ENCODE data around the gene PDE4B.

The PDE4B gene

GRCh38 chr1:66271904-66272254 lies 479.2 kb downstream of the PDE4B start:
- DNase-seq (ENCODE audit: insufficient read length, low spot score): no peak
- FAIRE-seq: no peak

- peak; percentile 76 for FAIRE-seq
- DNase-seq (ENCODE audit: insufficient read length, low spot score): no peak
These were observed 481.0 kb downstream of the PDE4B start for GRCh38 chr1:66273656-66274055.

GRCh38 chr1:66274634-66275033 lies 481.9 kb downstream of the PDE4B start:
- FAIRE-seq (no peak), DNase-seq (ENCODE audit: insufficient read length, low spot score) (no peak)

- FAIRE-seq: no peak
- no peak for DNase-seq (ENCODE audit: insufficient read length, low spot score)
These were observed 482.4 kb downstream of the PDE4B start for GRCh38 chr1:66275083-66275482.

- FAIRE-seq: no peak
- no peak for DNase-seq (ENCODE audit: insufficient read length, low spot score)
These were observed 482.9 kb downstream of the PDE4B start for GRCh38 chr1:66275601-66276023.

DNA sequence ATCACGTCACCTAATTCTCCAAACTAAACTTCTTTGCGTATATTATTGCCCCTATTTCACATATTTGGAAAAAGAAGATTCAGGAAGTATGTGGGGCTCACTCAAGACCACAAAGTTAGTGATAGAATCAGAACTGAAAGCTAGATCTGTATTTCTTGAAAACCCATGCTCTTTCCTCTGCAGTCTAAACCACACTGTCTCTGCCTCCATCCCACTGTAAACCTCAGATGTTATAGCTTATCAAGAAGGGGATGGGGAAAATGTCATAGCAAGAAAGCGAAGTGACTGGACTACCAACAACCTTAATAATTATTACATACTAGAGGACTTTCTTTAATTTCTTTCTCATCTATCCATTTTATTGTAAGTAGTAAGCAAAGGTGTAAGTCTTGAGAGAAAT lies 483.5 kb downstream of the PDE4B start:
- peak; percentile 29 for DNase-seq (ENCODE audit: insufficient read length, low spot score)
- FAIRE-seq: peak; percentile 95

- no peak for DNase-seq (ENCODE audit: insufficient read length, low spot score)
- FAIRE-seq: peak; percentile 90
These were observed 485.7 kb downstream of the PDE4B start for GRCh38 chr1:66278260-66279021.

GRCh38 chr1:66281808-66282207 lies 489.1 kb downstream of the PDE4B start:
- FAIRE-seq (no peak), DNase-seq (ENCODE audit: insufficient read length, low spot score) (no peak)

- FAIRE-seq (peak; percentile 99), DNase-seq (ENCODE audit: insufficient read length, low spot score) (peak; percentile 34)
These were observed 489.7 kb downstream of the PDE4B start for GRCh38 chr1:66282343-66282852.

GRCh38 chr1:66282891-66283621 lies 490.4 kb downstream of the PDE4B start:
- FAIRE-seq (no peak), DNase-seq (ENCODE audit: insufficient read length, low spot score) (no peak)

- FAIRE-seq (peak; percentile 94), DNase-seq (ENCODE audit: insufficient read length, low spot score) (no peak)
These were observed 490.9 kb downstream of the PDE4B start for GRCh38 chr1:66283622-66284041.

- DNase-seq (ENCODE audit: insufficient read length, low spot score) (no peak), FAIRE-seq (peak; percentile 59)
These were observed 492.1 kb downstream of the PDE4B start for GRCh38 chr1:66284746-66285145.

DNA sequence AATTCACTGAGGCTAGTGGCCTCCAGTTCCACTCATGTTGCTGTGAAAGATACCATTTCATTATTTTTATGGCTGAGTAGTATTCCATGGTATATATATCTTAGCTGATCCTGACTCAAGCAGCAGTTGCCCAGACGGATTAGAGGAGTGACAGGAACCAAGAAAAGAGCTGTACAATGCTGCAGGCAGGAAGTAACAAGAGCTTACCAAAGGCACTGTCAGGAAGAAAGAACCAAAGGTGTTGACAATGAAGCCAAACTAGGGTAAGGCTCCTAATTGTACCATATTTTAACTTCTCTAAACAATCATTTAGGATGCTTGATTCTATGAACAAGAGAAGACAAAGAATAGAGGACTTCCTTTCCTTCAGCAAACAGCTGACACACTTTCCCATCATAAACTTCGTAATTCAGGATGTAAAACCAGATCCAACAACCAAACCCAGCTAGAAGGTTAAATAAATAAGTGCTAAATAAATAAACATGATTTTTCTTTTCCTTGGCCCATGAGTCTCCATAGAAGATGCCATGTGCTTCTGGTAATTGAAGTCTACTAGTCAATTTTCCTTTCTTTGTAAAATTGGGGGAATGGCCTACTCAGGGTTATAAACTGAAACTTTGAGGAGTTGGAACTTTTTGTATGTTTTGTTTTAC lies 493.0 kb downstream of the PDE4B start:
- FAIRE-seq (peak; percentile 68), DNase-seq (ENCODE audit: insufficient read length, low spot score) (no peak)

- no peak for FAIRE-seq
- DNase-seq (ENCODE audit: insufficient read length, low spot score): no peak
These were observed 493.6 kb downstream of the PDE4B start for GRCh38 chr1:66286307-66286706.

DNA sequence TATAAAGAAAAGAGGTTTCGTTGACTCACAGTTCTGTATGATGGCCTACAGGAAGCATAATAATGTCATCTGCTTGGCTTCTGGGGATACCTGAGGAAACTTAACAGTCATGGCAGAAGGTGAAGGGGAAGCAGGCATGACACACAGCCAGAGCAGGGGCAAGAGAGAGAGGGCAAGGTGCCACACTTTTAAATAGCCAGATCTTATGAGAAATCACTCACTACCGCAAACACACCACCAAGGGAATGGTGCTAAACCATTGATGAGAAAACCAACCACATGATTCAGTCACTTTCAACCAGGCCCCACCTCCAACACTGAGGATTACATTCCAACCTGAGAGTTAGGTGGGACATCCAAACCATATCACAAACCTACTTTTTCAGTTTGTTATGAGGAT lies 495.4 kb downstream of the PDE4B start:
- FAIRE-seq (no peak), DNase-seq (ENCODE audit: insufficient read length, low spot score) (no peak)

- FAIRE-seq (peak; percentile 49), DNase-seq (ENCODE audit: insufficient read length, low spot score) (no peak)
These were observed 498.3 kb downstream of the PDE4B start for GRCh38 chr1:66290761-66291530.

GRCh38 chr1:66291531-66291864 lies 498.8 kb downstream of the PDE4B start:
- DNase-seq (ENCODE audit: insufficient read length, low spot score) (no peak), FAIRE-seq (peak; percentile 11)

DNA sequence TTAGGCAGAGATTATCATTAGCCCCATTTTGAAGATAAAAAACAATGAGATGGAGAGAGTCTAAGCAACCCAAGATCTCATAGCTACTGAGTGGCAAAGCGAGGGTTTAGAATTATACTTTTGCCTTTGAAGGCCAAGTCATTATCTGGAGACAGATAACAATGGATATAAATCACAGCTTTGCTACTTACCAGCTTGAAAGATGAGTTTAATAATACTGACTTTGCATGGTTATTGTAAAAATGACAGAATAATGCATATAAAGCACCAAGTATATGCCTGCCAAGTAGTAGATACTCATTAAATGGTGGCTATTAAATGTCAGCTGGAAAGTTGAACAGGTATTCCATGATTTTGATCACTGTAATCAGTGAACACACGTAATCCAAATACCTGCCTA lies 499.6 kb downstream of the PDE4B start:
- no peak for DNase-seq (ENCODE audit: insufficient read length, low spot score)
- FAIRE-seq: no peak

DNA sequence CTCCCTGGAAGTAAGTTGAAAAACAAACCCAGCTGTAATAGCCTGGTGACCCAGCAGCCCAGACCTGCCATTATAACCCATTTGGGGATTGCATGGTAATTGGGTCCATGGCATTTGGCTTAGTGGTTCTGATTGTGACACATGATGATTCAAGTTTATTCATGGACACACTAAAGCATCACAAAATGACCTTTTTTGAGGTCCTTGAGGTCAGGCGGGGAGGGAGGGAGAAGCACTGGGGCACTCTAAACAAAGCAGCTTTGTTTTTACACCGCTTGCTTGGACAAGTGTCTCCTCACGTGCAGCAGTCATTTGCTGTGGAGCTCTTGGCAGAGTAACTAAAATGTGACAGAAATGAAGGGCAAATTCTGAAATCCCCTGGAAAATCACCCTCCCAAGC lies 500.2 kb downstream of the PDE4B start:
- FAIRE-seq: no peak
- DNase-seq (ENCODE audit: insufficient read length, low spot score): no peak

DNA sequence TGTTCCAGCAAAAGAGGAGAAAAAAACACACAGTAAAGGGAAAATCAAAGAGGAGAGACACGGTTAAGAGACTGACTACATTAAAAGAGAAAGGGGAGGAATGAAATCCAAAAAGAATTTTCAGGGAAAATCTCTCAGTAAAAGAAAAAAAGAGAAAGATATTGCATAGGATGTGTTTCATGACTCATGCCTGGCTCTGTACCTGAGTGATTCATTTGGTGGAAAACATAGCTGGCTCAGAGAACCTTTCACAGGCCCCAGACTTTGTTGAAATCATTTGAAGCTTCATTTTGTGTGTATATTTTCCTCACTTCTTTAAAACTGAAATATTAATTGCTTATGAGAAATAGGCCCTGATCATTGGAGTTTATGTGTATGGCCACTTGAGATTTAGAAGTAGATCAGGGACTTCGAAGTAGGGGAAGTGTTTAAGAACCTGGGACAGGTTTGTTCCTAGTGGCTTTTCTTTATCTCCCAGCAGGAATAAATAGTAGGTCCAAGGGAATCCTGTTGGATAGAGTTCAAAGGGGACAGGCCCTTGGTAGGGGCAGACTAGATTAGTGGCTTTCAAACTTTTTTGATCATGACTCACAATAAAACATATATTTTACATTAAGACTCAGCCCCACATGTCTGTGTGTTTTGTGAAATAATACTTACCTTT lies 502.1 kb downstream of the PDE4B start:
- FAIRE-seq (no peak), DNase-seq (ENCODE audit: insufficient read length, low spot score) (no peak)

Data from GM19239 (cell line).